Fibroblast of lung (primary cell): ENCODE results near the gene FAM135A.
"Not testable (repeated sequence)": the region's sequence is repeated elsewhere in the genome, so short reads cannot be mapped to it uniquely, and the experiment has no call there.

Source experiments
- EZH2 ChIP-seq: IDR thresholded peaks from 2 replicates; pipeline ENCODE4 v1.5.1; 2012; ENCODE audit warnings: low read length, control low read depth, mild to moderate bottlenecking; ENCODE audit errors: missing control alignments
- TF ChIP-seq, protein P1 (sequence below), 2 donors: IDR thresholded peaks in 1 of 2; conservative IDR thresholded peaks in 1 of 2; 1 replicate in 1 of 2; 2 replicates in 1 of 2; pipeline ENCODE4 v1.5.1; 2011 to 2012; ENCODE audit warnings: low read length in 2 of 2, control low read depth in 1 of 2, inconsistent platforms in 1 of 2, low read depth in 1 of 2, mild to moderate bottlenecking in 1 of 2

- TF ChIP-seq, protein P1, sequence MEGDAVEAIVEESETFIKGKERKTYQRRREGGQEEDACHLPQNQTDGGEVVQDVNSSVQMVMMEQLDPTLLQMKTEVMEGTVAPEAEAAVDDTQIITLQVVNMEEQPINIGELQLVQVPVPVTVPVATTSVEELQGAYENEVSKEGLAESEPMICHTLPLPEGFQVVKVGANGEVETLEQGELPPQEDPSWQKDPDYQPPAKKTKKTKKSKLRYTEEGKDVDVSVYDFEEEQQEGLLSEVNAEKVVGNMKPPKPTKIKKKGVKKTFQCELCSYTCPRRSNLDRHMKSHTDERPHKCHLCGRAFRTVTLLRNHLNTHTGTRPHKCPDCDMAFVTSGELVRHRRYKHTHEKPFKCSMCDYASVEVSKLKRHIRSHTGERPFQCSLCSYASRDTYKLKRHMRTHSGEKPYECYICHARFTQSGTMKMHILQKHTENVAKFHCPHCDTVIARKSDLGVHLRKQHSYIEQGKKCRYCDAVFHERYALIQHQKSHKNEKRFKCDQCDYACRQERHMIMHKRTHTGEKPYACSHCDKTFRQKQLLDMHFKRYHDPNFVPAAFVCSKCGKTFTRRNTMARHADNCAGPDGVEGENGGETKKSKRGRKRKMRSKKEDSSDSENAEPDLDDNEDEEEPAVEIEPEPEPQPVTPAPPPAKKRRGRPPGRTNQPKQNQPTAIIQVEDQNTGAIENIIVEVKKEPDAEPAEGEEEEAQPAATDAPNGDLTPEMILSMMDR (conservative IDR thresholded peaks at IDR 0.05 in 1 of 2, IDR thresholded peaks at IDR 0.05 in 1 of 2; ENCODE audit: low read depth in 1 of 2, low read length in 2 of 2), result not testable (repeated sequence)
- TF ChIP-seq EZH2, result not testable (repeated sequence)
Observed at GRCh38 chr6:70607371-70607770, 194.1 kb downstream of the FAM135A start.
